NCI-H2171 treated with DMSO at 0.1 percent for 48 hours (cell line): Measurements from ENCODE around the gene ETV6.
"Not testable (repeated sequence)": the region's sequence is repeated elsewhere in the genome, so short reads cannot be mapped to it uniquely, and the experiment has no call there.

ENCODE experiments used
- DNase-seq: peaks from one replicate; lab custom pipeline; 2025; lab: John Stamatoyannopoulos, UW

Gene ETV6

GRCh38 chr12:11668611-11669010 lies 19.1 kb downstream of the ETV6 start:
- no peak for DNase-seq

- DNase-seq: no peak
These were observed 19.9 kb downstream of the ETV6 start for GRCh38 chr12:11669348-11669747.

- peak; percentile 8 for DNase-seq
These were observed 23.1 kb downstream of the ETV6 start for GRCh38 chr12:11672256-11673191.

GRCh38 chr12:11673666-11674461 lies 24.4 kb downstream of the ETV6 start:
- DNase-seq: no peak

- DNase-seq: no peak
These were observed 25.5 kb downstream of the ETV6 start for GRCh38 chr12:11674894-11675390.

GRCh38 chr12:11676052-11676451 lies 26.6 kb downstream of the ETV6 start:
- no peak for DNase-seq

GRCh38 chr12:11677093-11677492 lies 27.6 kb downstream of the ETV6 start:
- DNase-seq: no peak

GRCh38 chr12:11677752-11678151 lies 28.3 kb downstream of the ETV6 start:
- DNase-seq: no peak

GRCh38 chr12:11678781-11679180 lies 29.3 kb downstream of the ETV6 start:
- DNase-seq: no peak

- DNase-seq: no peak
These were observed 31.7 kb downstream of the ETV6 start for GRCh38 chr12:11681207-11681606.

GRCh38 chr12:11681695-11682094 lies 32.2 kb downstream of the ETV6 start:
- DNase-seq: not testable (repeated sequence)

GRCh38 chr12:11684393-11684792 lies 34.9 kb downstream of the ETV6 start:
- no peak for DNase-seq

- DNase-seq: no peak
These were observed 35.3 kb downstream of the ETV6 start for GRCh38 chr12:11684811-11685210.

- DNase-seq: no peak
These were observed 35.8 kb downstream of the ETV6 start for GRCh38 chr12:11685316-11685715.

GRCh38 chr12:11685716-11686115 lies 36.2 kb downstream of the ETV6 start:
- no peak for DNase-seq

- no peak for DNase-seq
These were observed 36.6 kb downstream of the ETV6 start for GRCh38 chr12:11686120-11686519.

GRCh38 chr12:11687528-11687927 lies 38.1 kb downstream of the ETV6 start:
- DNase-seq: no peak

GRCh38 chr12:11688379-11688778 lies 38.9 kb downstream of the ETV6 start:
- no peak for DNase-seq

- DNase-seq: no peak
These were observed 39.4 kb downstream of the ETV6 start for GRCh38 chr12:11688831-11689230.

- peak; percentile 56 for DNase-seq
These were observed 40.2 kb downstream of the ETV6 start for GRCh38 chr12:11689591-11690186.

- no peak for DNase-seq
These were observed 43.6 kb downstream of the ETV6 start for GRCh38 chr12:11693067-11693466.

- DNase-seq: no peak
These were observed 44.1 kb downstream of the ETV6 start for GRCh38 chr12:11693601-11694000.
